HG02840 (cell line): ENCODE measurements around the gene TAF1A.

Experiments
- ATAC-seq: cut with Tn5 transposase; IDR thresholded peaks from one replicate; pipeline ENCODE4 v1.9.1; 2021; ENCODE audit warnings: mild to moderate bottlenecking, moderate library complexity, moderate number of reproducible peaks; ENCODE audit not compliant: unreplicated experiment, low FRiP score

The TAF1A gene

GRCh38 chr1:222540598-222540995 is 49.1 kb downstream of the TAF1A start:
- ATAC-seq, result no peak

GRCh38 chr1:222539951-222540597 is 49.7 kb downstream of the TAF1A start:
- no peak for ATAC-seq

GRCh38 chr1:222535455-222535854 is 54.3 kb downstream of the TAF1A start:
- ATAC-seq, result no peak

GRCh38 chr1:222530852-222531251 is 58.9 kb downstream of the TAF1A start:
- no peak for ATAC-seq

- no peak for ATAC-seq
These were observed 59.8 kb downstream of the TAF1A start for GRCh38 chr1:222529916-222530315.

- ATAC-seq, result no peak
These were observed 60.6 kb downstream of the TAF1A start for GRCh38 chr1:222529181-222529580.

GRCh38 chr1:222525951-222526350 is 63.8 kb downstream of the TAF1A start:
- ATAC-seq, result no peak

- ATAC-seq, result no peak
These were observed 65.9 kb downstream of the TAF1A start for GRCh38 chr1:222523852-222524251.

- ATAC-seq, result no peak
These were observed 67.4 kb downstream of the TAF1A start for GRCh38 chr1:222522105-222522915.

GRCh38 chr1:222521299-222522104 is 68.2 kb downstream of the TAF1A start:
- no peak for ATAC-seq
